Germinal center (tissue), 1 donor: ENCODE data around the gene CIRBP.
"Not testable (repeated sequence)": the region's sequence is repeated elsewhere in the genome, so short reads cannot be mapped to it uniquely, and the experiment has no call there.

Source experiments
- DNase-seq: peaks from one replicate; pipeline ENCODE4 v3.0.0; 2012; ENCODE audit warnings: mixed read lengths, low spot score

CIRBP gene

DNA sequence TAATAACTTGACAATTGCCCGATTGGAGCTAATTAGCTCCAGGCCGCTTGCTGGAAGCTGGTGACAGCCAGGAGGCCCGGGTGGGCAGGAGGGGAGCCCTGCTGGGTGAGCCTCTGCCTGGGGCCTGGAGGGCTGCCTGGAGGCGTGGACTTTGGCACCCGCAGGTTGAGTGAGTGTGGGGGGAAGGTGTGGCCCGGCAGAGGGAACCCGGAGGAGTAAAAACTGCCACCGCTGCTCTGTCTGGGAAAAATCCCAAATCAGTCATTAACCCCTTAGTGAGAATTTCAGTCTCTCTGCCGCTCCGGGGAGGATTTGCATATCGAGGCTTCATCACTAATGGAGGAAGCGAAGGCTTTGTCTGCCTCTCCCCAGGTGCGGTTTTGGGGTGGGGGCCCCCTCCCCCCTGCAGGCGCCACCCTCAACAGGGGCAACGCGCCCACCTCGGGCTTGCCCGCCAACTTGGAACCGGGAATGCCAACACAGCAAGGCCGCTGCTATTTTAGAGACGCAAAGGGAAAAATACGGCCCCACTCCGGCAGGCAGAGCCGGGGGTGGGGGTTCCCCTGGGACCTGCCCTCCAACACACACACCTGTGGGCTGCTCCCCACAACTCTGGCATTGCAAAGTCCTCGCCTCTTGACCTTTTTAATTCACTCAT lies 22.8 kb downstream of the CIRBP start:
- peak; percentile 42 for DNase-seq

DNA sequence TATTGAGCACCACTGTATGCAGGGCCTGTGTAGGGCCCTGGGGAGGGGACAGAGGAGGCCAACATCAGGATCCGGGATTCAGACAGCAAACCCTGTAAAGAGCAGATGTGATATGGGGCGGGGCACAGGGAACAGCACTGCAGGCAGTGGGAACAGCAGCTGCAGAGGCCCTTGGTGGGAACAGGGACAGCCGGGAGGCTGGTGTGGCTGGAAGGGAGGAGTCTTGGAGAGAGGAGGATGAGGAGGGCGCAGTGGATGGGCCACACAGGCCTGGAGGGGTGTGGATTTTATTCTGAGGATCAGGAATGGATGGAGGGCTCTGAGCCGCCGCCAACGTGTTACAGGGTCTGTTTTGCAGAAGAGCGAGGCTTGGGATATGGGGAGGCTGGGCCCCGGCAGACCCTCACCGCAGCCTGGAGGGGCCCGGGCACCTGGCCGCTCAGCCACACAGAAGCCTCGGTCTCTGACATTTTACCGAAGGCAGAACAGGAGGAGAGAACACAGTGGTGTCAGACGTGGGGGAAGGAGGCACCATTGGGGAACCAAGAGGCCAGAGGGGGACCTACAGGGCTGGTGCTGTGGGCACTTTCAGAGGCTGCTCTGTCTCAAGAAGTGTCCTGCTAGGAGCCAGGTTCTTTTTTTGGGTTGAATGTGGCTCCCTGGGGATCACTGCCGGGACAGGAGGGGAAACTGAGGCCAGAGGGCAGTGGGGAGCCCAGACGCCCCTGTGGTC lies 23.5 kb downstream of the CIRBP start:
- no peak for DNase-seq

DNA sequence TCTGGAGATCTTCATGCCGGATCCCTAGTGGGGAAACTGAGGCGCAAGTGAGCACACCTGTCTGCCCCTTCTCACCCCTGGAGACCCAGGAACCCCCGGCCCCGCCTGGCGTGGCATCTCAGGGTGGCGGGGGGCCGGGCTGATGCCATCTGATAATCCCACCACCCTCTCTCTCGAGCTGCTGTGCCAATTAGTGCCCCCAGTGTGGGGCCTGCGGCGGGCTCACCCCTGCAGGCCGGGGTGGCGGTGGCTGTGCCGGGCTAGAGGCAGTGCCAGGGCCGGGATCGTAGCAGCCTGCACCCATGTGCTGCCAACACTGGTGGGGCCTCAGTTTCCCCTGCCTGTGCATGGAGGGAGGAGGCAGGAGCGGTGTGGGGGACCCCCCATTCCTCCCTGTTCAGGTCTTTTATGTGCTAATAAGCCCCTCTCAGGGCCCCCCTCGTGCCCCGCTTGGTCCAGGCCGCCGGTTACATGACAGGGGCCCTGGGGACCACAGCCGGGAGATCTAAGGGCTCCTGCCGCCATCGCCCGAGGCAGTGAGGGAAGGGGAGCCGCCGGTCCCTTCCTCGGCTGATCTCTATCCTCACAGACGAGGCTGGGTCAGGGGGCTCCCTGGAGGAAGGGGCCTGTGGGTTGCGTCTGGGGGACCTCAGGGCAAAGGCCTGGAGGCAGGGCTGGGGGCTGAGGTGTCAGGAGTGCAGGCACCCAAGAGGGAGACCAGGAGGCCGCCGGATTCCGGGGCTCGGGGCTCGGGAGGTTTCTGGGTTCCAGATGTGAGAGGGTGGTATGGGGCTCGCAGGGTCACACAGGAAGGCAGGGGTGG lies 24.9 kb downstream of the CIRBP start:
- no peak for DNase-seq

DNA sequence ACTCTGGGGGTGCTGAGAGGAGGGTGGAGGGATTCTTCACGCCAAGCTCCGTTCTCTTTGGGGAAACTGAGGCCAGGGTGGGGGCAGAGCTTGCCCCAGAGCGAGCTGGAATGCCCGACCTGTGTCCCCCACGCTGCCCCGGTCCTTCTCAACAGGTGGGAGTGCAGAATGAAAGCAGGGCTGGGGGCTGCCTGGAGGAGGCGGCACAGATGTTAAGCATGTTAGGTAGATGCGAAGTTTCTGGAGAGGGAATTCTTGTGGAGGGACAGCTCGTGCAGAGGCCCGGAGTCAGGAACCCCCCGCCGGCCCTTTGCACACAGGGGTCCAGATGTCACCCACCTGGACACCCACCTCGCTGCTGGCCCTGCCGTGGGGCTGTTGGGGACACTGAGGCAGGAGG lies 25.6 kb downstream of the CIRBP start:
- DNase-seq = no peak

DNA sequence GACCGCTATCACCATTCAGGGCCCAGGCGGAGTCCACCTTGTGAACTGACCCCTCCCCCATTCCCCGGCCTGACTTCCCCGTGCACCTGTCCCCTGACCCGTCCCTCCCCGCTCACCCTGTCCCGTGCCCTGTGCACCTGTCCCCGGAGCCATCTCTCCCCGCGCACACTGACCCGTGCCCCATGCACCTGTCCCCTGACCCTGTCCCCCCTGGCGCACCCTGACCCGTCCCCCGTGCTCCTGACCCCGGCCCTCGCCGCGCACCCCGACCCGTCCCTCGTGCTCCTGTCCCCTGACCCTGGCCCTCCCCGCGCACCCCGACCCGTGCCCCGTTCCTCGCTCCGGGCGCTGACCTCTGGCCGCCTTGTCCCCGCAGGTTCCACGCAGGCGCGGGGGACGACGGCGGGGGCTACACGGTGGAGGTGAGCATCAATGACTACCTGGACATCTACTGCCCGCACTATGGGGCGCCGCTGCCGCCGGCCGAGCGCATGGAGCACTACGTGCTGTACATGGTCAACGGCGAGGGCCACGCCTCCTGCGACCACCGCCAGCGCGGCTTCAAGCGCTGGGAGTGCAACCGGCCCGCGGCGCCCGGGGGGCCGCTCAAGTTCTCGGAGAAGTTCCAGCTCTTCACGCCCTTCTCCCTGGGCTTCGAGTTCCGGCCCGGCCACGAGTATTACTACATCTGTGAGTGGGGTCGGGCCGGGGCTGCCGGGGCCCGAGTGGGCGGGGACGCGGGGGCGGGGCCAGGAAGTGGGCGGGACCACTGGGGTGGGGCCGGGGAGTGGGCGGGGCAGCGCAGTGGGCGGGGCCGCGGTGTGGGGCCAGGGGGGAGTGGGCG lies 26.3 kb downstream of the CIRBP start:
- DNase-seq = peak; percentile 82

DNA sequence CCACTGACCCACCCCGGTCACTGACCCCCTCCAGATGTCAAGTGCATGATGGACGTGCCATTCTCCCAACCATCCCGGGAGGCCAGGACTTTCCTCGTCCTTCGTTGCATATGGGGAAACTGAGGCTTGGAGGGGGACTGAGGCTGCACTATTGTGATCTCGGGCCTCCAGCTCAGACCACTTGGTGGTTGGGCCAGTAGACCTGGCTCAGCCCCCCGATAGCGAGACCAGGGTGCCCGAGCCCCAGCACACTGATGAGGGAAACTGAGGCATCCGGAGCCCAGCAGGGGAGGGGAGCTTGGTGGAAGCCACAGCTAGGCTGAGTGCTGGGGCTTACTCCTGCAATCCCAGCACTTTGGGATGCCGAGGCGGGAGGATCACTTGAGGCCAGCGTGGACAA lies 26.9 kb downstream of the CIRBP start:
- DNase-seq = no peak

DNA sequence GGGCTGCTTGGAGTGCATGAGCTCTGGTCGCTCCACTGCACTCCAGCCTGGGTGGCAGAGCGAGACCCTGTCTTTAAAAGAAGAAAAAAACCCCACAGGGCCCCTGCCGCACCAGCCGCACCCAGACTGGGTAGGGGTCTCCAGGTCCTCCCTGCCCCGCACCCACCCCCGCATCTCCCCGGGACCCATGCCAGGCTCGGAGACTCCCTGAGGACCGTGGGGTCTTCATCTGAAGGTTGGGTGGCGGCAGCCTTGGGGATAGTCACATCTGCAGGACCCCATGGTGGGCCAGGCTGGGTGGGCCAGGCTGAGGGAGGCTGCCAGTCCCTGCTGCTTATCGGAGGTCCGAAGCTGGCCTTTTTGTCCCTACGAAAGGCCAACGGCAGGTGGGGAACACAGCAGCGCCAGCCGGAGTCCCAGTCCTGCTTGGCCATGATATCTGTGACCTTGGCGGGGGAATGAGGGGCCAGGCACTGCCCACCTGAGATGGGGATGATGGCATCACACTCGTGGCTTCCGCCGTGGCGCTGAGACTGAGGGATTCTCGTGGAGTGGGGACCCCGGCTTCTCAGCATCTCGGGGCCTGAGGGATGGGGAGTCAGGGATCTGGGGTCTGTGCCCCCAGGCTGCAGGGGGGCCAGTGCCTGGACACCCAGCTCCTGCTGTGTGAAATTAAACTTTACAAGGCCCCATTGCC lies 27.6 kb downstream of the CIRBP start:
- no peak for DNase-seq

DNA sequence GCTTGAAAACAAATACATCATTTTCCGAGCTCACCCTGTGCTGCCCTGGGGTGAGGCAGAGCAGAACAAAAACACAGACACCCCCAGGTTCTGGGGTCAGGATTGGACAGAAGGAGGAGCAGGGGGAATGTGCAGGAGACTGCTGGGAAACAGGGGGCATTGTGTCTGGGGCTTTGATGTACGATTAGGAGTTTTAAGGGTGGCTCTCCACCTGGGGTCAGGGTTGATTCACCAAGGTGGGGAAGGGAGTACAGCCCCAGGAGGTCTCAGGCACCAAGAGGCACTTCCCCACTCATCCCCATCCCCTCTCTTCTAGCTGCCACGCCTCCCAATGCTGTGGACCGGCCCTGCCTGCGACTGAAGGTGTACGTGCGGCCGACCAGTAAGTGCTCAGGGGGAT lies 29.1 kb downstream of the CIRBP start:
- no peak for DNase-seq

DNA sequence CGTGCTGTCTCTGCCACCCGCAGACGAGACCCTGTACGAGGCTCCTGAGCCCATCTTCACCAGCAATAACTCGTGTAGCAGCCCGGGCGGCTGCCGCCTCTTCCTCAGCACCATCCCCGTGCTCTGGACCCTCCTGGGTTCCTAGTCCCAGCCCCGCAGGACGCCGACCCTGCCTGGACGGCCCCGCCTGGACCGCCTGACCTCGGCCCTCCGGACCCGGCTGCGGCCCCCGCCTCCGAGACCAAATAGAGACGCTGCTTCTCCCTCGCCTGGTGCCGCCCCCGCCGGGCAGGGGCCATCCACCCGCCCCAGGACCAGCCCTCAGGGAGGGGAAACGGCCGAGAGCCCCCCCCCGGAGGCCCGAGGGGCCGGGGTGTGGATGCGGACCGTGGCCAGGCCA lies 30.7 kb downstream of the CIRBP start:
- no peak for DNase-seq

DNA sequence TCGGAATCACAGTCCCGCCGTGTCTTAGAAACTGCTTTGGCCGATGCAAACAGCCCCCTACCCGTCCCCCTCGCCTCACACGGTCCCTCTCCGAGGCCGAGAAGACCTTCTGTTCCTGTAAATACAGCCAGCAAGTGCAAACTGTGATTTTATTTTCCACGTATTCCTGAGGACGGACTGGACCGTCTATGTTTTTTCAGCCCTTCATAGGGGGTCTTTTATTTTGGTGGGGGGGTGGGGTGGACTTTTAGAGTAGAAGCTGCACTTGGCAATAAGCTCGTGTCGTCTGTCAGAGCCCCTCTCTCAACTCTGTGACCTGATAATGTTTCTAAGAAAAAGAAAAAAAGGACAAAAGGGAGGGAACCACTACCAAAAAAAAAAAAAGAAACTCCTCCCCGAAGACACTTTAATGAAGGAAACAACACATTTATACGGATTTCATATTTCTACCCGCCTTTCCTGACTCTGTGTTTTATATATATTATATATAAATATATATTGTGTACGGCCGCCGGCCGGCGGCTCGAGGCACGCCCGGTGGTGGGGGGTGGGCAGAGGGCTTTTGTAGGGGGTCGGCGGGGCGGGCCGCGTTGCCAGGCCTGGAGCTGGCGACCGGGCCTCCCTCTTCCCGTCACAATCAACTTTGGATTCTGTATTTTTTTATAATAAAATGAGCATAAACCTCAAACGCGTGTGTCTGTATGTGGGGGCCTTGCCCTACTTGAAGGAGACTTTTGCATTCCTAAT lies 31.8 kb downstream of the CIRBP start:
- DNase-seq = no peak

DNA sequence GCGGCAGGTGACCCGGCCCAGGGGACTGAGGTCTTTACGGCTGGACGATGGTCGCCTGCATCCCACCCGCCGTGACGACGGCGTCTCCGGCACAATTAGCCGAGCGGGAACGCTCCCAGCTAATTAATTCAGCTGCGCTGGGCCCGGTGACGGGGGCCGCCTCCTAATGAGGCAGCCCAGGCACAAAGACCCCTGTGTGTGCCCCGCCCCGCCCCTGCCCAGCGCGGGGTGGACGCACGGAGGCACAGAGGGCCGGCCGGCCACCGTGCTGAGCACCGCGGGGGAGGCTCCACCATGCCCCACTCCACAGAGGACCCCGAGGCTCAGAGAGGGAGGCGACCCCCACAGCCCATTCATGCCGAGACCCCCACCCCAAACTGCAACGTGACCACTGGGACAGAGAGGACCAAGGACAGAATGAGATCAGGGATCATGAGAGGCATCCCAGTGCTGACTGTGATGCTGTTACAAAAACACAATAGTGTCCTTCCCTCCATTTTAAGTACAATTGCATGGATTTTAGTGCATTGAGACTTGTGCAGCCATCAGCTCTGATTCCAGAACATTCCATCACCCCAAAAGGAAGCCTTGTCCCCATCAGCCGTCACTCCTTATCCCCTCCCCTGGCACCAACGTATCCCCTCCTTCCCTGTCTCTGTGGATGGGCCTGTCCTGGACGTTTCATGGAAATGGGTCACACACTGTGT lies 33.6 kb downstream of the CIRBP start:
- no peak for DNase-seq

DNA sequence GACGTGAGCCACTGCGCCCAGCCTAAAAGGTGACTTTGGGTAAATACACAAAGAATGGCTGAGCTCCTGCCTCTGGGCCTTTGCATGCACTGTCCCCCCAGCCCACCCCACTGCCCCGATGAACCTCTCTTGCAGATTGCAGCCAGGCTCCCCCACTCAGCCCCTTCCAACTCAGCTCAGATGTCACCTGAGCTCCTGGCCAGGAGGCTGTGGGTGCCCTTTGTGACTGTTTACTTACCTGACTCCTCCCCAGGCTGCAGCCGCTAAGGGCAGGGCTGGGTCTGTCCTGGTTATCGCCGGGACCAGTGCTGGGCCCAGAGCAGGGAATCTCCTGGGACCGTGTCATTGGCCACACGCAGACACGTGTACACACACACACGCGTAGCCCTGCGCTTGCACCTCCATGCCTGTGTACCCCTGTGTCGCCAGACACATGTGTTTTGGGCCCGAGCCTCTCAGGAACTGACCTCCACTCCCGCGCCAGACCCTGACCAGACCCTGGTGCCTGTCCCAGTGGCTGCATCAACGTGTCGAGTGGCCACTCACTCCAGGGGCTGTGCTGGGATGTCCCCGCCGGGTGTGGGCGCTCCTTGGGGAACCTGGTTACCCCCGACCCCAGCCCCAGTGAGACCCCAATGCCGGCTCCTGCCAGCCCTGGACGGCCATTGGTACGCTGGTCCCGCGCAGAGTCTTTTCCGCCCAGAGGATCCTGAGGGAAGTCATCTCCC lies 35.2 kb downstream of the CIRBP start:
- no peak for DNase-seq

DNA sequence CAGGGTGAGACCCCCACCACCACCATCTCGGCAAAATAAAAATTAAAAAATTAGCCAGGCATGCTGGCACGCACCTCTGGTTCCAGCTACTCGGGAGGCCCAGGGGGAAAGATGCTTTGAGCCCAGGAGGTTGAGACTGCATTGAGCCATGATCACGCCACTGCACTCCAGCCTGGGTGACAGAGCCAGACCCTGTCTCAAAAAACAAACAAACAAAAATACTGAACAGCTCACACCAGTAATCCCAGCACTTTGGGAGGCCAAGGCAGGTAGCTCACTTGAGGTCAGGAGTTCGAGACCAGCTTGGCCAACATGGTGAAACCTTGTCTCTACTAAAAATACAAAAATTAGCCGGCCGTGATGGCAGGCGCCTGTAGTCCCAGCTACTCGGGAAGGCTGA lies 36.2 kb downstream of the CIRBP start:
- DNase-seq = not testable (repeated sequence)

DNA sequence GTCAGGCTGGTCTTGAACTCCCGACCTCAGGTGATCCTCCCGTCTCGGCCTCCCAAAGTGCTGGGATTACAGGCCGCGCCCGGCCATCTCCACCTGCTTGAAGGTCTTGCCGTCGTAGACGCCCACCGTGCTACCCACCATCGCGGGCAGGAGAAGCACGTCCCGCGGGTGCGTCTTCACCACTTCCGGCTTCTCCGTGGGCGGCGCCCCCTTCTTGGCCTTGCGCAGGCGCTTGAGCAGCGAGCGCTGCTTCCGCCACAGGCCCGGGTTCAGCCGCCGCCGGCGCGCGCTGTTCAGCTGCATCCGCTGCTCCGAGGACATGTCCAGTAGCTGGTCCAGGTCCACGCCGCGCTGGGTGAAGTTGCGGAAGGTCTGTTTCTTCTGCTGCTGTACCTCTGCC lies 38.2 kb downstream of the CIRBP start:
- DNase-seq = no peak

DNA sequence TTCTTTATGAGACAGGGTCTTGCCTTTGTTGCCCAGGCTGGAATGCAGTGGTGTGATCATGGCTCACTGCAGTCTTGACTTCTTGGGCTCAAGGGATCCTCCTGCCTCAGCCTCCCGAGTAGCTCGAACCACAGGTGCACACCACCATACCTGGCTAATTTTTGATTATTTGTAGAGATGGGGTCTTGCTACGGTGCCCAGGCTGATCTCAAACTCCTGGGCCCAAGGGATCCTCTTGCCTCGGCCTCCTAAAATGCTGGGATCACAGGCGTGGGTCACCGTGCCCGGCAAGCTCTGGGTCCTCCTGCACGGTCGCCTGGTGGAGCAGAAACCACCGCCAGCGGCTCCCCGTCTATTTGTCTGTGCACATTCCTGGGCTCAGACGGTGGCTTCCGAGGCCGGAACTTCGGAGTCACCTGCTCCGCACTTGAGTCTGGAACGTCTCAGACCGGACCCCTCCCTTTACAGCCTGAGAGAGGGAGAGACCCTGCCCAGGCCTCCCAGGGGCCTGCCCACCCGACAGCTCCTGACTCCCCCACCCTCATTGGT lies 38.7 kb downstream of the CIRBP start:
- no peak for DNase-seq

DNA sequence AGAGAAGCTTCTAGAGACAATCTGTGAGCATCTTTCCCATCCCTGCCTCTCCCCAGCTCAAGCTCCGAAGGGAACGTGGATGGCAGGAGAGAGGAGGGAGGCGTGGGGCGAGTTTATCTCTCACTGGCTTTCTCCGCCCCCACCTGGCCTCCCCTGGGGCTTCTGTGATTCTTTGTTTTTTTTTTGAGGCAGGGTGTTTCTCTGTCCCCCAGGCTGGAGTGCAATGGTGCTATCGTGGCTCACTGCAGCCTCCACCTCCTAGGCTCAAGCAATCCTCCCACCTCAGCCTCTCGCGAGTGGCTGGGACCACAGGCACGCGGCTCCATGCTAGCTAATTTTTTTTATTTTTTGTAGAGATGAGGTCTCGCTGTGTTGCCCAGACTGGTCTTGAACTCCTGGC lies 39.6 kb downstream of the CIRBP start:
- no peak for DNase-seq

DNA sequence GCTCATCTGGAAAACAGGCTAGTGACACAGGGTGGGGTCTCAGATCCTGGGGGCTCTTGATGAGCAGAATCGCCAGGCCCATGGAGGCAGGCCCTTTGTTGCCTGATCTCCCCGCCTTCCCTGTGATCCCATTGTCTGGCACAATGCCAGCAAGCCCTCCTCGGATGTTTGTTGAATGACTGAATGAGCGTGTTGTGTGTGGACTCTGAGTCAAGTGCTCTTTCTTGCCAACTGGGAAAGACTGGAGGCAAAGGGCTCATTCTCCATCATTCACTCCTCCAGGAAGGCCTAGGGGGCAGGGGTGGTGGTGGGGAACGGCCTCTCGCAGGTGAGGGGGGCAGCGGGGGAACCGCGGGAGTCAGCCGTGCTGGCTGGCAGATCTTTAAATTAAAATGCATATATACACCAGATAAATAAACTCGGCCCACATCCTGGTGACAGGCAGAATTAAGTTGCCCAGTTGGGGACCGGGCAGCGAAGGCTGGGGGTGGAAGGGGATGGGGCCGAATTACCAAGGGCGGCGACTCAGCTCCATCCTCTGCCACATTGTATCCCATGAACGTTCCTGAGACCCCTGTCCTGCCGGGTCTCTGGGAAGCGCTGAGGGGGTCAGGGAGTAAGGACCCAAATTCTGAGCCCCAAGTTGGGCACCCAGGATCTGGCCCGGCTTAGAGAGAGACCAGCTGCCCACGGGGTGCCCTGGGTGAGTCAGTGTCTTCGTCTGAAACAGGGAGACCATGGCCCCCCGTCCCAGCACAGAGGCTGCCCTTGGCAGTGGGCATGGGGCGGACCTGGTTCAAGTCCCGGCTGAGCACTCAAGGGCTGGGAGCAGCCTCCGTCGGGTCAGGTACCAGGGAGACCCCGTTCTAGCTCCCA lies 41.1 kb downstream of the CIRBP start:
- DNase-seq = no peak

DNA sequence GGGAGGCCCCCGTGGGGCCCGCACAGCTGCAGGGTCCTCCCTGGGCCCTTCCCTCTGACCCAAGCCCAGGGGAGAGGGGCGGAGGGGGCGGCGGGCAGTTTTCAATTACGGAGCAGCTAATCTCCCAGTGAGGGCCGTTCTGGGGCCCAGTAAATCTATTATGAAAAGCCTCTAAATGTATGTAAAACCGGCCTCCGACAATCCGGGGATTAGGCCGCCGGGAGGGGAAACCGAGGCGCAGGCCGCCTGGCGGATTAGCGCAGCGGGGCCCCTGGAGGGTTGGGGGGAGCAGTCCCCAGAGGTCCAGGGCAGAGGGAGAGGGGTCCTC lies 41.7 kb downstream of the CIRBP start:
- no peak for DNase-seq
